GM19468 (cell line): ENCODE data around the gene GTPBP6.
"Not testable (repeated sequence)": the region's sequence is repeated elsewhere in the genome, so short reads cannot be mapped to it uniquely, and the experiment has no call there.

Experiments used
- ATAC-seq: cut with Tn5 transposase; IDR thresholded peaks from one replicate; pipeline ENCODE4 v1.9.1; 2021; ENCODE audit warnings: mild to moderate bottlenecking, moderate library complexity, moderate number of reproducible peaks; ENCODE audit not compliant: unreplicated experiment; ENCODE audit errors: extremely low read depth

The GTPBP6 gene

GRCh38 chrX:298993-299392, 19.6 kb downstream of the GTPBP6 start:
- no peak for ATAC-seq

GRCh38 chrX:295136-295535, 23.5 kb downstream of the GTPBP6 start:
- ATAC-seq: no peak

GRCh38 chrX:292900-293897, 25.4 kb downstream of the GTPBP6 start:
- ATAC-seq: no peak

- ATAC-seq: no peak
These were observed 27.1 kb downstream of the GTPBP6 start for GRCh38 chrX:291411-291901.

- no peak for ATAC-seq
These were observed 28.0 kb downstream of the GTPBP6 start for GRCh38 chrX:290476-291166.

- ATAC-seq: no peak
These were observed 30.0 kb downstream of the GTPBP6 start for GRCh38 chrX:288561-288991.

- no peak for ATAC-seq
These were observed 30.9 kb downstream of the GTPBP6 start for GRCh38 chrX:287670-288069.

GRCh38 chrX:285076-285677, 33.4 kb downstream of the GTPBP6 start:
- no peak for ATAC-seq

- ATAC-seq: peak; percentile 99
These were observed 35.3 kb downstream of the GTPBP6 start for GRCh38 chrX:283115-283845.

GRCh38 chrX:282000-282681, 36.5 kb downstream of the GTPBP6 start:
- ATAC-seq: not testable (repeated sequence)

- no peak for ATAC-seq
These were observed 37.2 kb downstream of the GTPBP6 start, which contains the start of gene PLCXD1 for GRCh38 chrX:281166-281999. Gene PLCXD1, plus strand, starts transcription at chrX:281381. Its CDS starts 2,807 bp downstream, at chrX:284188.

GRCh38 chrX:280722-281121, 37.9 kb downstream of the GTPBP6 start:
- ATAC-seq: not testable (repeated sequence)

GRCh38 chrX:279757-280604, 38.6 kb downstream of the GTPBP6 start:
- ATAC-seq: not testable (repeated sequence)

GRCh38 chrX:276581-277201, 41.9 kb downstream of the GTPBP6 start:
- ATAC-seq: no peak

- no peak for ATAC-seq
These were observed 42.5 kb downstream of the GTPBP6 start for GRCh38 chrX:275967-276580.

GRCh38 chrX:275476-275966, 43.1 kb downstream of the GTPBP6 start:
- ATAC-seq: no peak
